GM21423 (cell line): Measurements from ENCODE around the gene PRAMEF15.
"Not testable (repeated sequence)": the region's sequence is repeated elsewhere in the genome, so short reads cannot be mapped to it uniquely, and the experiment has no call there.

ENCODE experiments used
- ATAC-seq: cut with Tn5 transposase; IDR thresholded peaks from one replicate; pipeline ENCODE4 v1.9.1; 2021; ENCODE audit warnings: mild to moderate bottlenecking, moderate library complexity; ENCODE audit not compliant: unreplicated experiment

The PRAMEF15 gene

DNA sequence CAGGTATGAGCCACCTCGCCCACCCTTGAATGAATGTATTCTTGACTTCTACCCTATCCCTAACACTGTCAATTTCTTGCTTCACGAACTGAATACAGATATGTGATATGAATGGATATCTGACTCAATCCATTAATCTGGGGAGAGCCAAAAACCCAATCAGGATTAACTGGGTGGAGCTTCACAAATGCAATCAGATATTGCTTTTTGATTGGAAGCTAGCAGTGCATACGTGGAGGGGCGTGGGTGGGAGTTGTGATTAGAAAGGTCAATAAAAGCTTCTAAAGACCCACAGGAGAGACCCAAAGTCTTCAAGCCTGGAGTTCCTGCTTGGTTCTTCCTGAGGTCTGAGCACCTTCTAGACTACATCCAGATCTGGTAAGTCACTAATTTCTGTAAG, at the start of gene PRAMEF15:
Gene PRAMEF15 (plus strand): TSS at position 301 of the 400 bp plus-strand sequence. CDS start 2,827 bp downstream, outside the sequence.
- not testable (repeated sequence) for ATAC-seq

- not testable (repeated sequence) for ATAC-seq
These were observed 38.4 kb upstream of the PRAMEF15 start for GRCh38 chr1:13277016-13277415.

- ATAC-seq = not testable (repeated sequence)
These were observed 35.8 kb upstream of the PRAMEF15 start for GRCh38 chr1:13279617-13280016.

- ATAC-seq = not testable (repeated sequence)
These were observed 30.3 kb upstream of the PRAMEF15 start, which contains the start of gene PRAMEF8 for GRCh38 chr1:13285037-13285436. TSS of gene PRAMEF8 (minus strand) at chr1:13285137. CDS start at chr1:13284091, 1,046 bp downstream.

GRCh38 chr1:13289030-13289429, 26.4 kb upstream of the PRAMEF15 start:
- not testable (repeated sequence) for ATAC-seq

DNA sequence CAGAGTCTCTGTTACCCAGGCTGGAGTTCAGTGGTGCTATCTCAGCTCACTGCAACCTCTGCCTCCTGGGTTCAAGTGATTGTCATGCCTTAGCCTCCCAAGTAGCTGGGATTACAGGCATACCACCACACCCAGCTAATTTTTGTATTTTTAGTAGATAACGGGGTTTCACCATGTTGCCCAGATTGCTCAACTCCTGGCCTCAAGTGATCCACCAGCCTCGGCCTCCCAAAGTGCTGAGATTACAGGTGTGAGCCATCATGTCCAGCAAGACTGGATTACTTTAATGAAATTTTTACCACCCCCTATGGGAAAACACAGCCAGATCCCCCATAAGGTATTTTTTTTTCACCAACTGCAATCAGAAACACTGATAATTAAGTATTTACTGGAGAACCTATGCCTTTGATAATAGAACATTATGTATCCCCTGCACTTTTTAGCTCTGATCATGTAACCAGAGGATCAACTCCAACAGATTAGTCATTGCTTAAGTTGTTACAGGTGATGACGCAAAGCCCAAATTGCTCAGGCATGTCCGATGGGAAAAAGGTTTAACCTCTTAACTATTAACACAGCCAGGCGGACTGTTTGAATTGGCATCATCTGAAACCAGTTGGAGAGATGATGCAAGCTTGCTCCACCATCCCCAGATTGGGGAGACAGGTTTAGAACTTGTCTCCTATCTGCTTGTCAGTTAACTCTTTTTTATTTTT, 18.0 kb upstream of the PRAMEF15 start:
- ATAC-seq = not testable (repeated sequence)

DNA sequence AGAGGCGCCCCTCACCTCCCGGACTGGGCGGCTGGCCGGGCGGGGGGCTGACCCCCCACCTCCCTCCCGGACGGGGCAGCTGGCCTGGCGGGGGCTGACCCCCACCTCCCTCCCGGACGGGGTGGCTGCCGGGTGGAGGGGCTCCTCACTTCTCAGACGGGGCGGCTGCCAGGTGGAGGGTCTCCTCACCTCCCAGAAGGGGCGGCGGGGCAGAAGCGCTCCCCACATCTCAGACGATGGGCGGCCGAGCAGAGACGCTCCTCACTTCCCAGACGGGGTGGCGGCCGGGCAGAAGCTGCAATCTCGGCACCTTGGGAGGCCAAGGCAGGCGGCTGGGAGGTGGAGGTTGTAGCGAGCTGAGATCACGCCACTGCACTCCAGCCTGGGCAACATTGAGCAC, 16.7 kb upstream of the PRAMEF15 start:
- not testable (repeated sequence) for ATAC-seq

GRCh38 chr1:13302197-13302596, 13.2 kb upstream of the PRAMEF15 start:
- ATAC-seq = not testable (repeated sequence)

DNA sequence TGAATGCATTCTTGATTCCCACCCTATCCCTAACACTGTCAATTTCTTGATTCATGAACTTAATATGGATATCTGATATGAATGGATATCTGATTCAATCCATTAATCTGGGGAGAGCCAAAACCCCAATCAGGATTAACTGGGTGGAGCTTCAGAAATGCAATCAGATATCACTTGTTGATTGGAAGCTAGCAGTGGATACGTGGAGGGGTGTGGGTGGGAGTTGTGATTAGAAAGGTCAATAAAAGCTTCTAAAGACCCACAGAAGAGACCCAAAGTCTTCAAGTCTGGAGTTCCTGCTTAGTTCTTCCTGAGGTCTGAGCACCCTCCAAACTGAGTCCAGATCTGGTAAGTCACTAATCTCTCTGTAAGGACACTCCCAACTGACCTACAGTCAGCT, 12.1 kb upstream of the PRAMEF15 start, which contains the start of gene PRAMEF33:
Gene PRAMEF33 (plus strand): TSS at position 301 of the 400 bp plus-strand sequence. CDS start 2,416 bp downstream, outside the sequence.
- not testable (repeated sequence) for ATAC-seq

DNA sequence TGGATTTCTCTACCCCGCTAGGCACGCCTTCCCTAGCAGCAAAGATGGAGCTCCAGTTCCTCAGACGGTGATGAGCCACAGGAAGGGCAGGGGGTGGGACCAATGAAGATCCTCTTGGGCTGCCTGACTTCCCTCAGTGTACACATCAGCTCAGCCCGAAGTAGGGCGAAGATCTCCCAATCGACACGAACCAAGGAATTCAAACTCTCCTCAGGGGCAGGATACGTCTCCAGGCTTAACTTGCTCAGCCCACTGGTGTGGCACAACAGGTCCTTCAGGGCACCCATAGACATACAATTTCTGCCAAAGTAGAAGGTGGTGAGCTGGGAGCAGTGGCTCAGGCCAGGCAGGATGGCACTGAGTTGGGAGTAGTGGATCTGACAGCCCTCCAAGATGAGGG, 27.1 kb downstream of the PRAMEF15 start:
- ATAC-seq = not testable (repeated sequence)

GRCh38 chr1:13347034-13347433, 31.7 kb downstream of the PRAMEF15 start, which contains the start of gene PRAMEF14:
TSS of gene PRAMEF14 (minus strand) at chr1:13347134. CDS start at chr1:13345314, 1,820 bp downstream.
- ATAC-seq = not testable (repeated sequence)

- ATAC-seq = not testable (repeated sequence)
These were observed 38.1 kb downstream of the PRAMEF15 start for GRCh38 chr1:13353476-13353875.

- ATAC-seq = not testable (repeated sequence)
These were observed 39.1 kb downstream of the PRAMEF15 start for GRCh38 chr1:13354475-13354874.

DNA sequence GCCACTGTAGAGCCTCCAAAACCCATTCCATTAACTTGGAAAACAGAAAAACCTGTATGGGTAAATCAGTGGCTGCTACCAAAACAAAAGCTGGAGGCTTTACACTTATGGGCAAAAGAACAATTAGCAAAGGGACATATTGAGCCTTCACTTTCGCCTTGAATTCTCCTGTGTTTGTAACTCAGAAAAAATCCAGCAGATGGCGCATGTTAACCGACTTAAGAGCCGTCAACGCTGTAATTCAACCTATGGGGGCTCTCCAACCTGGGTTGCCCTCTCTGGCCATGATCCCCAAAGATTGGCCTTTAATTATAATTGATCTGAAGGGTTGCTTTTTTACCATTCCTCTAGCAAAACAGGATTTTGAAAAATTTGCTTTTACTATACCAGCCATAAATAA, 41.4 kb downstream of the PRAMEF15 start:
- not testable (repeated sequence) for ATAC-seq

DNA sequence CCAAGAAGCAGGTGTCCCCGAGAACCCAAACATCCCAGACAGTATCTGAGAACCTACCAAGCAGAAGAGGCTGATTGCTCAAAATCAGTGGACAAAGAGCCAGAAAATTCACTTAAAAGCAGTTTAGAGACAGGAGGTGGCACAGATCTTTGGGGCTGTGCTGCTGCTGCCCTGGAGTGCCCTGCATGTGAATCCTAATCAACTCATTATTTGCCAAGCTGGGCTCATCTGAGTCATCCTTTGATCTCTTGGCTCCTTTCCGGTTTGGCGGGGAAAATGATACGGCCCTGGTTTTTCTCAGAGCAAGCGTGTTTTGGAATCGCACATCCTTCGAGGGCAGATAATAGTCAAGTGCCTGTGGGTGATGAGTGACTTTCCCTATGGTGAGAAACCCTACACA, 47.0 kb downstream of the PRAMEF15 start:
- ATAC-seq = not testable (repeated sequence)

- not testable (repeated sequence) for ATAC-seq
These were observed 49.5 kb downstream of the PRAMEF15 start for GRCh38 chr1:13364928-13365327.

- not testable (repeated sequence) for ATAC-seq
These were observed 51.2 kb downstream of the PRAMEF15 start for GRCh38 chr1:13366536-13366935.

DNA sequence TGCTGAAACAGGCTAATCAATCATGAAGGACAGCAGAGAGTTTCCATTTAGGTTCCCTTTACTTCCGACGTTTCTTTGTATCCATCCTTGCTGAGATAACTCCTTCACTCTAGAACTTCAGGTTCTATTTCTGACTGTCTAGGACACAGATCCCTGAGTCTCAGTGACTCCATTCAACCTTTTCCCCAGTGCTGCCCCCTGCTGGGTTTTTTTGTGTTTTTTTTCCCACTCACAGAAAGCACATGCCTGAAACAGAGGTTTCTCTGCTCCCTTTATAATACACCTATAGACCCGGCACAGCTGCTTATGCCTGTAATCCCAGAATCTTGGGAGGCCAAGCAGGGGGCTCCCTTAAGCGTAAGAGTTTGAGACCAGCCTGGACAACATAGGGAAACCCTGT, 53.2 kb downstream of the PRAMEF15 start:
- ATAC-seq = not testable (repeated sequence)
